Measurements from ENCODE around the gene FICD.

GRCh38 chr12:108519558-108519957 is 4.5 kb downstream of the FICD start:
- TF ChIP-seq, protein P1, sequence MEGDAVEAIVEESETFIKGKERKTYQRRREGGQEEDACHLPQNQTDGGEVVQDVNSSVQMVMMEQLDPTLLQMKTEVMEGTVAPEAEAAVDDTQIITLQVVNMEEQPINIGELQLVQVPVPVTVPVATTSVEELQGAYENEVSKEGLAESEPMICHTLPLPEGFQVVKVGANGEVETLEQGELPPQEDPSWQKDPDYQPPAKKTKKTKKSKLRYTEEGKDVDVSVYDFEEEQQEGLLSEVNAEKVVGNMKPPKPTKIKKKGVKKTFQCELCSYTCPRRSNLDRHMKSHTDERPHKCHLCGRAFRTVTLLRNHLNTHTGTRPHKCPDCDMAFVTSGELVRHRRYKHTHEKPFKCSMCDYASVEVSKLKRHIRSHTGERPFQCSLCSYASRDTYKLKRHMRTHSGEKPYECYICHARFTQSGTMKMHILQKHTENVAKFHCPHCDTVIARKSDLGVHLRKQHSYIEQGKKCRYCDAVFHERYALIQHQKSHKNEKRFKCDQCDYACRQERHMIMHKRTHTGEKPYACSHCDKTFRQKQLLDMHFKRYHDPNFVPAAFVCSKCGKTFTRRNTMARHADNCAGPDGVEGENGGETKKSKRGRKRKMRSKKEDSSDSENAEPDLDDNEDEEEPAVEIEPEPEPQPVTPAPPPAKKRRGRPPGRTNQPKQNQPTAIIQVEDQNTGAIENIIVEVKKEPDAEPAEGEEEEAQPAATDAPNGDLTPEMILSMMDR (IDR thresholded peaks at IDR 0.05): no peak
- no peak for TF ChIP-seq POLR2A (IDR thresholded peaks at IDR 0.05)
